ENCODE measurements around the gene GRN. TPM values are rescaled to one million over a fixed set of nuclear protein-coding genes. Genes with fewer than 3 reads are reported as not detected.
A peak's percentile ranks its signal among the peaks of the same experiment; 100 is the strongest.

The GRN gene
- total RNA-seq, 3 donors from 2014 or later (not counting 1 experiment from before 2014, with no cell fraction given) = 42.4 to 69.8 (median 55.6) TPM

DNA sequence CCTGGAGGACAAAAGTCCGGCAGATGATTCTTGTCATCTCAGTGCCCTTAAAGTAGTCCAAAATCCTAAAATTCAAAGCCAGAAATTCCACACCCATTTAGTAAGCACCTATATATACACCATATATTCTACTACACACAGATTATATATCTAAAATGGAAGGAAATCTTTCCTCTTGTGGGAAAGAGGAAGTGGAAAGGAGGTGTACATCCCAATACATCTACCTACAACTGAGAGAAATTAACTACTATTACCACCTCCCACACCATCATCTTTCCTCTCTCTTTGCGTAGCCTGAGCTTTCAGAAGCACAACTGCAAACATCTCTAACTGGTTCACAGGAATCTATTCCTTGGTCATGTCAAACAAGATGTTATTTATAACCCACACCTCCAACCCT lies 49.7 kb downstream of the GRN start:
- Histone ChIP-seq H3K4me3 (ENCODE audit: low read length) (no peak overlapping the region), H3K27ac (ENCODE audit: low read length) (no peak overlapping the region), H3K9me3 (ENCODE audit: control insufficient read depth, insufficient read depth, low read length) (no peaks in the 10 kb centered on the region), H3K27me3 (ENCODE audit: control insufficient read depth, insufficient read depth, low read length) (no peaks in the 10 kb centered on the region), H3K4me1 (ENCODE audit: control insufficient read depth, insufficient read depth, low read length) (peaks cover 2% of the 10 kb centered on the region), H3K36me3 (ENCODE audit: control insufficient read depth, insufficient read depth, low read length) (peaks cover 27% of the 10 kb centered on the region)
- Mint-ChIP-seq H3K27ac (no peak overlapping the region), H3K4me1 (peaks cover 4 to 16% of the 10 kb centered on the region in 2 donors), H3K4me3 (no peak overlapping the region), H3K27me3 (ENCODE audit: low read depth in 2 of 2) (no peaks in the 10 kb centered on the region), H3K9me3 (no peaks in the 10 kb centered on the region), H3K36me3 (peaks cover 4% of the 10 kb centered on the region)
- TF ChIP-seq, protein P1, sequence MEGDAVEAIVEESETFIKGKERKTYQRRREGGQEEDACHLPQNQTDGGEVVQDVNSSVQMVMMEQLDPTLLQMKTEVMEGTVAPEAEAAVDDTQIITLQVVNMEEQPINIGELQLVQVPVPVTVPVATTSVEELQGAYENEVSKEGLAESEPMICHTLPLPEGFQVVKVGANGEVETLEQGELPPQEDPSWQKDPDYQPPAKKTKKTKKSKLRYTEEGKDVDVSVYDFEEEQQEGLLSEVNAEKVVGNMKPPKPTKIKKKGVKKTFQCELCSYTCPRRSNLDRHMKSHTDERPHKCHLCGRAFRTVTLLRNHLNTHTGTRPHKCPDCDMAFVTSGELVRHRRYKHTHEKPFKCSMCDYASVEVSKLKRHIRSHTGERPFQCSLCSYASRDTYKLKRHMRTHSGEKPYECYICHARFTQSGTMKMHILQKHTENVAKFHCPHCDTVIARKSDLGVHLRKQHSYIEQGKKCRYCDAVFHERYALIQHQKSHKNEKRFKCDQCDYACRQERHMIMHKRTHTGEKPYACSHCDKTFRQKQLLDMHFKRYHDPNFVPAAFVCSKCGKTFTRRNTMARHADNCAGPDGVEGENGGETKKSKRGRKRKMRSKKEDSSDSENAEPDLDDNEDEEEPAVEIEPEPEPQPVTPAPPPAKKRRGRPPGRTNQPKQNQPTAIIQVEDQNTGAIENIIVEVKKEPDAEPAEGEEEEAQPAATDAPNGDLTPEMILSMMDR (IDR thresholded peaks at IDR 0.05) = no peak
- intact Hi-C loops (cut with micrococcal nuclease) = no loop called here
- DNase-seq (no peak), ATAC-seq (no peak)
- 100% methylated on average over 2 of the region's 2 CpGs for WGBS (ENCODE audit: insufficient coverage)

DNA sequence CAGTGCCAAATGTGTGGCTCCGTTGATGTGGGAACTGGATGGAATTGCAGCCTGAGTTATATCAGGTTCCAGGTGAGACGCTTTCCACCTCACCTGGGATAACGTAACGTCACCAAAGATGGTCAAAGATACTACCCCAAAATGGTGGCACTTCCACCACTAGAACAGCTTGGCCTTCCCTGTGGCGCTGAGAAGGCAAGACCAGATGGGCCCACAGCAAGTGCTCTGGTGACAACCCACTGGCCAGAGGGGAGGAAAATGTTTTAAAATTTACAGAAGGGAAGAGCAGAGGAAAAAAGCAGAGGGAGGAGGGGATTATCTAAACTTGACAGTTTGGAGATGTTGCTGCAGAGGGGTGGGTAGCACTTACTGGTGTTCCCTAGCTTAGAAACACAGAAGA lies 51.8 kb downstream of the GRN start:
- peak overlapping the region in 1 of 2 donors; percentile 18 for H3K27ac Mint-ChIP-seq
- 100% methylated on average over 5 of the region's 5 CpGs for WGBS (ENCODE audit: insufficient coverage)
- H3K27ac ChIP-seq (ENCODE audit: low read length) = no peak overlapping the region
- no peaks in the 10 kb centered on the region for H3K27me3 ChIP-seq (ENCODE audit: control insufficient read depth, insufficient read depth, low read length)
- H3K36me3 Mint-ChIP-seq = peaks cover 11% of the 10 kb centered on the region
- TF ChIP-seq, protein P1 (IDR thresholded peaks at IDR 0.05) = no peak
- no peak for DNase-seq
- intact Hi-C loops (cut with micrococcal nuclease) = no loop called here
- no peak for ATAC-seq
- H3K9me3 Mint-ChIP-seq = no peaks in the 10 kb centered on the region
- H3K4me3 Mint-ChIP-seq = no peak overlapping the region
- H3K4me3 ChIP-seq (ENCODE audit: low read length) = no peak overlapping the region
- H3K9me3 ChIP-seq (ENCODE audit: control insufficient read depth, insufficient read depth, low read length) = no peaks in the 10 kb centered on the region
- no peaks in the 10 kb centered on the region for H3K4me1 ChIP-seq (ENCODE audit: control insufficient read depth, insufficient read depth, low read length)
- H3K4me1 Mint-ChIP-seq = peaks cover 11 to 19% of the 10 kb centered on the region in 2 donors
- H3K36me3 ChIP-seq (ENCODE audit: control insufficient read depth, insufficient read depth, low read length) = peaks cover 45% of the 10 kb centered on the region
- no peaks in the 10 kb centered on the region for H3K27me3 Mint-ChIP-seq (ENCODE audit: low read depth in 2 of 2)

DNA sequence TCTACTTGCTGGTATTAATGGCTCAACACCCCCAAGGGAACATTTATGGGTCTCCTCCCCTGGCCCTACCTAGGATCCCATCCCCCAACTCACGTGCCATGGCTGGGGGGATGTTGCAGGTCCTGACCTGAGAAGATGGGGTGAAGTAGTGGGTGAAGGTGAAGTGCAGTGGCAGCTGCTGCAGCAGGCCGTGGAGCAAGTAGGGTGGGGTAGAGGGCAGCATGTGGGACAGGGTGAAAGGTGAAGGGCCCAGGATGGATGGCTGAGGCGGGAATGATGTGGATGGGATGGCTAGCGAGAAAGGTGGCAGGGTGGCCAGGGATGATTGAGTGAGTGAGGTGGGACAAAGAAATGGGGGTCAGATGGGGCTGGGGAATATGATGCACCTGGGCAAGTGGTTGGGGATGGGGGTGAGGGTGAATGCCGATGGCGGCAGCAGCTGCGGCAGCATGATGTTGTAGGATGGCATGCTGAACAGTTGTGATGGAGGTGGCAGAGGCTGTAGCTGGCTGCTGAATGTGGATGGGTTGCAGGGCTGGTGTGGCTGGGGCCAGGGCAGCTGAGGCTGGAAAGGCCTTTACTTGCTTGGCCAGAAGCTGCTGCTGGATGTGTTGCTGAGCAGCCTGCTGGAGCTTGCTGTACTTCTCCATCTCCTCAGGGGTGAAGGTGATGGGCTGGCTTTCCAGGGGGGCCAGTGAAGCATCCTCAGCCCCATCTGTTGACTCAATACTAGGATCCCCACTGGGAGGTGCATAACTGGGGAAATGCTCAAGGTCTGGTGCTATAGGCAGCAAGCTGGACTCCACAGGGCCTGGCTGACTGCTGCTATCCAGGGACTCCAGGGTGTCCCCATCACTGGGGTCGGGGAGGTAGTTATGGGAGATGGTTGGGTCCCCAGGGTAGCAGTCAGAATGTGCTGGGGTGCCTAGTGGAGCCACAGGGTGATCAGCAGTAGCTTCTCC lies 52.7 kb downstream of the GRN start:
- Mint-ChIP-seq H3K4me3 (no peak overlapping the region), H3K36me3 (peaks cover 11% of the 10 kb centered on the region), H3K27ac (peak overlapping the region; percentile 1 to 18), H3K9me3 (no peaks in the 10 kb centered on the region), H3K4me1 (peaks cover 11 to 19% of the 10 kb centered on the region in 2 donors), H3K27me3 (ENCODE audit: low read depth in 2 of 2) (no peaks in the 10 kb centered on the region)
- no peaks in the 10 kb centered on the region for H3K9me3 ChIP-seq (ENCODE audit: control insufficient read depth, insufficient read depth, low read length)
- DNase-seq = no peak
- WGBS (ENCODE audit: insufficient coverage) = 99% methylated on average over 8 of the region's 8 CpGs
- no peak overlapping the region for H3K27ac ChIP-seq (ENCODE audit: low read length)
- no peaks in the 10 kb centered on the region for H3K27me3 ChIP-seq (ENCODE audit: control insufficient read depth, insufficient read depth, low read length)
- peaks cover 45% of the 10 kb centered on the region for H3K36me3 ChIP-seq (ENCODE audit: control insufficient read depth, insufficient read depth, low read length)
- ATAC-seq = peak in 1 of 3 donors; percentile 12
- intact Hi-C loops (cut with micrococcal nuclease) = no loop called here
- no peaks in the 10 kb centered on the region for H3K4me1 ChIP-seq (ENCODE audit: control insufficient read depth, insufficient read depth, low read length)
- H3K4me3 ChIP-seq (ENCODE audit: low read length) = no peak overlapping the region
- TF ChIP-seq, protein P1 (IDR thresholded peaks at IDR 0.05) = no peak

All from natural killer cell (primary cell).